ENCODE data around the gene EME1.
A peak's percentile ranks its signal among the peaks of the same experiment; 100 is the strongest.

Gene EME1

DNA sequence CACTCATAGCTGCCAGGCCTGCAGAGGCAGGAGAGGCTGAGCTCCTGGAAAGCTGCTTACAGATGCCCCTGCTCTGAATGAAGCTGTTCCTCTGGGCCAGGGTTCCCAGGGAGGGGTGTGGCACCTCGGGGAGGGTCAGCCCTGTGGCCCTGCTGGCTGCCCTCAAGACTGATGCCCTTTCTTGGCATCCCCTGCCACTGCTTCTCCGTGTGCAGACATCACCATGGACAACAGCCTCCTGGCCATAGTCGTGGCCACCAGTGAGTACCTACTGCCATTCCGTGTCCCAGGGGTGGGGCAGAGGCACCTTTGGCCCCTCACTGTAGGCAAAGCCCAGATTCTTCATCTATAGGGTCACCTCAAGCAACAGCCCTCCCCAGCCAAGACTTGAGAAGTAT, 9.0 kb upstream of the EME1 start:
- no peak for DNase-seq

GRCh38 chr17:50364715-50365114, 8.3 kb upstream of the EME1 start:
- DNase-seq, result peak; percentile 61

- DNase-seq, result no peak
Measured at GRCh38 chr17:50365165-50365564, 7.9 kb upstream of the EME1 start.

- no peak for DNase-seq
Measured at GRCh38 chr17:50365649-50366393, 7.2 kb upstream of the EME1 start.

DNA sequence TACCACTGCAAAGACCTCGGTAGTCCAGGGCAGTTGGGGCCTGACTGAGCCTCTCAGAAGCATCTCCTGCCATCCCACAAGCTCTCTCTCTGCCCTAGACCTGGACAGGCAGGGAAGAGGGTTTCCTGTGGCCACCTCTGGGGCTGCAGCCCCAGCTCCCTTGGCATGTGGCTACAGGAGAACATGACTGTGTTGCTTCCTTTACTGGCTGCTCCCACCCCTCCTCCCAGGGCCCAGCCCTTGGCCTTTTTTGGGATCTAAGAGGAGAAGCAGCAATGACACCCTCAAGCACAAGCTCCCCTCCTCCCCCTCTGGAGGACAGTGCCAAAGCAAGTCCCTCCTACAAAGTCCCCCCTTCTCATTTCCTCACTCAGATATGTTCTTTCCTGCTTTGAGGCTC, 5.6 kb upstream of the EME1 start:
- no peak for DNase-seq

GRCh38 chr17:50370052-50370451, 3.0 kb upstream of the EME1 start:
- no peak for DNase-seq

DNA sequence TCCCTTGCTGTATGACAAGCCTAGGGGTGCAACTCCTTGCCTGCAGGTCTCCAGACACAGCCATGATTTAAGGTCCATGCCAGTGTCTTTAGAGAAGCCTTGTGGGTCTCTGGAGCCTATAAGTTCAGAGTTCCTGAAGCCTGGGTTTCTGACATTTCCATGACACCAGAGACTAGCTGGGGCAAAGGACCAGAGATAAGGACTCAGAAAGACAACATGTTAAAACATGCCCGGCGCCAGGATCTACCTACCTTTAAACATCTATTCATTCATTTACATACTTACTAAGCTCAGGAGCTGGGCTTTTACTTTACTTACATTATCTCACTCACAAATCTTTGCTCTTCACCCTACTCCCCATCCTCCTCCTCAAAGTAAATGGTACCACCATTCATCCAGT, 1.5 kb upstream of the EME1 start:
- DNase-seq, result no peak

GRCh38 chr17:50372222-50372757, 739 bp upstream of the EME1 start:
- no peak for DNase-seq

- DNase-seq, result no peak
Measured at GRCh38 chr17:50373705-50374104, 676 bp downstream of the EME1 start.

DNA sequence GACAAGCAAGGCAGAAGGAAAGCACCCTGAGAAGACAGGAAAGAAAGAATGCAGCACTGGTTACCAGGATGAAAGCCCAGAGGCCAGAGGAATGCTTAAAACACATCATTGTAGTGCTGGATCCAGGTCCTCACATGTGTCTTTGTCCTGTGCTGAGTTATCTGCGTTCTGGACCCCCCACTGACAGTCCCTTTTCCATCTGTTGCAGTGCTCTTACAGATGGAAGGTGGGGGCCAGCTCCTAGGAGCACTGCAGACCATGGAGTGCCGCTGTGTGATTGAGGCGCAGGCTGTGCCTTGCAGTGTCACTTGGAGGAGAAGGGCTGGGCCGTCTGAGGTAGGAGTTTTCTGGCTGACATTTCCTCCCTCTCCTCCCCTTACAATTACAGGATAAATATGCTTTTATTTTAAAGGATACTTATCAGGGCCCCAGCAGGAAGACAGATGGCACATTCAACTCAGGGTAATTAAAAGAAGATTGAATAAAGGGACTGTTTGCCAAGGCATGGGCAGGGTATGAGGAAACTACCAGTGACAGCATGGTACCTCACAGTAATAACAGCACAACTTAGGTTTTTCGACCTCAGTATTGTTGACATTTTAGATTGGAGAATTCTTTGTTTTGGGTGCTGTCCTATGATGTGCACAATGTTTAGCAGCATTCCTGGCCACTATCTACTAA, 3.0 kb downstream of the EME1 start:
- DNase-seq, result no peak

GRCh38 chr17:50379351-50380132, 6.5 kb downstream of the EME1 start:
- DNase-seq, result no peak

GRCh38 chr17:50380369-50381259, 7.6 kb downstream of the EME1 start:
- no peak for DNase-seq

DNA sequence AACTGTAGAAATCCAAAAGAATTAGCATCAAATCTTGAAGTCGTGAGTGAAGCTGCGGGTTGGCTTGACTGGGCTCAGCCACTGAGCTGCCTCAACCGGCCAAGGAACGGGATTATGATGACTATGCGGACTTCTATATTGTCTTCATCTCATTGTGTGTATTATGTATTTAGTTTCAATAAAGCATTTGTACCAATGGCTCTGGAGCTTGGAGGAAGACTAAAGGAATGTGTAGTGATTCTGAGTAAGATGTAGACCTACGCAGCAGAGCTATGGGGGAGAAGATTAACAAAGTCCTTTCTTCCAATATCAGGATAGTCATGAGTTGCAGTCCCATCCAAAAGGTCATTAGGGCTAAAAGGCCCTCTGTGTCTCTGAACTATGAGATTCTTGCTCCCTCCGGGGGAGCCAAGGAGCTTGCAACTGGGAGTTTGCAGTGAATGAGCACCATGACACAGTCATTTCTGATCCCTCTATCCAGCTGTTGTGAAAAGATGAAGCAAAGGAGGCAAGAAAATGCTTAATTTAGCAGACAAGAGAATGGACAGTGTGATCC, 8.3 kb downstream of the EME1 start:
- no peak for DNase-seq

GRCh38 chr17:50381920-50382319, 8.9 kb downstream of the EME1 start:
- DNase-seq, result no peak

DNA sequence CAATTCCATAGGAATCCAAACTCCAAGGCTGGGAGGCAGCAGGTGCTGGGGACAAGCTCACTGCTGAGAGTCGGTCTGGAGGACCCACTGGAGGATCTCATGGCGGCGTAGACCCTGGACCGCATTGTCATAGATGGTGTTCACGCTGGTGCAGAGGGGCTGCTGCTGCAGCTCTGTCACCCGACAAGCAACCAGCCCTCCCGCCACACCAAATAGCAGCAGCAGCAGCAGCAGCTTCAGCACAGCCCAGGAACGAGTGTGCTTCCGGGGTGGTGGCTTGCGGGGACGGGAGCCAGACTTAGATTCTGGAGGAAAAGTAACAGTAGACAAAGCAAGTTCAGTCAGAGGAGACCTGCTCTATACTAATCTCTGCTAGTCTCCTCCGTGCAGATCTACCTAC, 9.9 kb downstream of the EME1 start:
- DNase-seq, result no peak

GRCh38 chr17:50386510-50386909, 13.5 kb downstream of the EME1 start:
- DNase-seq, result no peak

DNA sequence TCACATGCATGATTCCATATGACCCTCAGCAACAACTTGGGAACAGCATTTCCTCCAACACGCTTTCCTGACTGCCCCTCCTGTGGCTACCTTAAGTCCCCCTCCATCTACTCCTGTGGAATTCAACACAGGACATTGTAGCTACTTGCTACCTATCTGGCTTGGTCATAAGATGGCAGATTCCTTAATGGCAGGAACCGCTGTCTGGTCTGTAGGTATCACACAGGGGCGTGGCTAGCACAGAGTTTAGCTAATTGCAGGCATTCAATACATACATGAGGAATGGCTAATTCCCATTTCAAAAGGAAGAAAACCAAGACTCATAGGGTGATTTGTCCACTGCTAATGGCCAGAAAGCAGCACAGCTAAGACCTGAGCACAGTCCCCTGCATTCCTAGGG, 15.7 kb downstream of the EME1 start:
- no peak for DNase-seq

- DNase-seq, result no peak
Measured at GRCh38 chr17:50389534-50389933, 16.5 kb downstream of the EME1 start.

DNA sequence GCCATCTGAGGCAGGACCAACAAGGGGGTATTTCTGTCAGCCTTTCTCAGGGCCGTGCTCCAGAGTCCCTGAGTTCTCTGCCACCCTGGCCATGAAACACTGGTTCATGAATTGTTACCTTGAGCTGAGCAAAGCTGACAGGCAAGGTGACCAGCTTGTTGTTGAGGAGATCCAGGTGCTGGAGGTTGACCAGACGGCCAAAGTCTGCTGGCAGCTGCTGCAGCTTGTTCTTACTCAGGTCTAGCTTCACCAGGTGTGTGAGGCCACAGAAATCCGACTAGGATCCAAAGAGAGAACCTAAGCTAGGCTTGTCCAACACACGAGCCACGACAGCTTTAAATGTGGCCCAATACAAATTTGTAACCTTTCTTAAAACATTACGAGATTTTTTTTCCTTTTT, 19.6 kb downstream of the EME1 start:
- DNase-seq, result no peak

- no peak for DNase-seq
Measured at GRCh38 chr17:50393700-50394099, 20.7 kb downstream of the EME1 start.

DNA sequence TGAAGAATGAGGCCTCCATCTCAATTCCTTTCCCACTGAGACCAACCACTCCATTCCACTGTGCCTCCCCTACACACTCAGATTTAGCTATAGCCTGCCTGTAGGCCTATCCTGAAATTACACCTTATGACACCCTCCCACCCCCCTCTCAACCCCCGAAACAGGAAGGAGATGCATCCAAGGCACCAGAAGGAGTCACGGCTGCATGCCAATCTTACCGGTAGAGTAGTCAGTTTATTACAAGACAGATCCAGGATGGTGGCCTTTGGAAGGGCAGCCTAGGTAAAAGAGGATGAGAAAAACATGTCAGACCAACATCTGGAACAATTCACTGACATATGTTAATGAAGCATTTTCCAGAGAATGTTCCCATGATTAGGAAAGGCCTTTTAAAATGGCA, 21.7 kb downstream of the EME1 start:
- DNase-seq, result no peak
